HG03378 (cell line): Measurements from ENCODE around the gene PJVK.
A peak's percentile ranks its signal among the peaks of the same experiment; 100 is the strongest.

ENCODE experiments used
- ATAC-seq: cut with Tn5 transposase; IDR thresholded peaks from one replicate; pipeline ENCODE4 v1.9.1; 2021; ENCODE audit warnings: mild to moderate bottlenecking, moderate library complexity; ENCODE audit not compliant: unreplicated experiment

PJVK gene

GRCh38 chr2:178479758-178480226 lies 28.6 kb downstream of the PJVK start:
- no peak for ATAC-seq

GRCh38 chr2:178480227-178481181 lies 29.3 kb downstream of the PJVK start, which contains the start of gene PLEKHA3:
Gene PLEKHA3, plus strand, starts transcription at chr2:178480457. Its CDS starts 413 bp downstream, at chr2:178480870.
- ATAC-seq: peak; percentile 40

GRCh38 chr2:178482437-178482836 lies 31.3 kb downstream of the PJVK start:
- ATAC-seq: peak; percentile 52

- ATAC-seq: no peak
These were observed 33.3 kb downstream of the PJVK start for GRCh38 chr2:178484245-178485041.

- ATAC-seq: no peak
These were observed 34.2 kb downstream of the PJVK start for GRCh38 chr2:178485356-178485755.

GRCh38 chr2:178491612-178492011 lies 40.4 kb downstream of the PJVK start:
- ATAC-seq: no peak

GRCh38 chr2:178496049-178496448 lies 44.9 kb downstream of the PJVK start:
- no peak for ATAC-seq

- peak; percentile 50 for ATAC-seq
These were observed 47.0 kb downstream of the PJVK start for GRCh38 chr2:178498137-178498536.

GRCh38 chr2:178499640-178500039 lies 48.5 kb downstream of the PJVK start:
- no peak for ATAC-seq

- ATAC-seq: no peak
These were observed 51.6 kb downstream of the PJVK start for GRCh38 chr2:178502751-178503150.

GRCh38 chr2:178506101-178506500 lies 54.9 kb downstream of the PJVK start:
- ATAC-seq: no peak

- no peak for ATAC-seq
These were observed 55.3 kb downstream of the PJVK start for GRCh38 chr2:178506524-178506923.

GRCh38 chr2:178506949-178507348 lies 55.8 kb downstream of the PJVK start:
- no peak for ATAC-seq

- no peak for ATAC-seq
These were observed 57.5 kb downstream of the PJVK start for GRCh38 chr2:178508646-178509045.

- no peak for ATAC-seq
These were observed 59.2 kb downstream of the PJVK start for GRCh38 chr2:178510384-178510783.
